Measurements from ENCODE around the gene C19orf85. TPM values are rescaled to one million over a fixed set of nuclear protein-coding genes. Genes with fewer than 3 reads are reported as not detected.

Gene C19orf85
- total and polyA plus RNA-seq, 2 experiments from 2014 or later, result 1.7 to 3.4 TPM

- TF ChIP-seq REST (IDR thresholded peaks at IDR 0.05; ENCODE audit: unreplicated experiment), result no peak
Observed at GRCh38 chr19:55492362-55492944, 27.9 kb upstream of the C19orf85 start (continued).

DNA sequence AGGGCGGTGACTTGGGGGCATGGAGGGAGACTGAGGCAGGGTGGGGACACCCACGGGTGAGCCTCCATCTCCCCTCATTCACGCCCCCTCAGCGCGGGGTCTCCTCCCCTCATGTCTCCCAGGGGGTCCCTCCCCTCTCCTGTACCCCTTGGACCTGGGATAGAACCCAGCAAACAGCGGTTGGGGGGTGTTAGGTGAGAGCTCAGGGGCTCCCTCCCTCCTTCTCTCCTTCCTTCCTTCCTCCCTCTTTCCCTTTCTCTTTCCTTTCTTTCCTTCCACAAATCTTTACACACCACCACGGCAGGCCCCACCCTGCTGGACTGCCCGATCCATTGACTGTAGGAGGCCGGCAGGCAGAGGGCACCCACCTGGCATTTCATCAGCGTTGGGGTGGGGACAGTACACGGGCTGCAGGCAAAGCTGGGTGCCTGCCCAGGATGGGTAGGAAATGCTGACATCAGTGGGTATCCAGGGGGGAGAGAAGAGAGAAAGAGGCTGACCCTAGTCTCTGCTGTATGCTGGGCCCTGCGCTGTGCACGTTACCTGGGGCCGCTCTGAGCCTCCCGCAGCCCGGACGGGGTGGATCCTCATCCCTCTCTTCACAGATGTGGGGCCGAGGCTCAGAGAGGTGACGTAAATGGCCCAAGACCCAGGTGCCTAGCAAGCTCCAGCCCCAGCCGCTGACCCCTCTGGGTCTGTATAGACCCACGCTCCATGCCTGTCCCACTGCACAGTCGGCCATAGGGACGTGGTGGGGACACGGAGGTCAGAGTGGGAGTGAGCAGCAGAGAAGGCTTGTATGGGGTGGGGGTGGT is 27.2 kb upstream of the C19orf85 start:
- Histone ChIP-seq H3K27ac (ENCODE audit: low read depth) (no peak overlapping the region), H3K79me2 (replicated peaks; ENCODE audit: insufficient read depth) (no peaks in the 10 kb centered on the region), H3K4me2 (no peak overlapping the region), H3K4me1 (ENCODE audit: insufficient read depth) (peaks cover 17% of the 10 kb centered on the region; the same call in 1 of the 2 replicates), H3K36me3 (ENCODE audit: insufficient read depth) (no peaks in the 10 kb centered on the region), H3K27me3 (ENCODE audit: insufficient read depth) (no peaks in the 10 kb centered on the region), H3F3A (replicated peaks; ENCODE audit: low read depth) (peaks cover 10% of the 10 kb centered on the region), H4K20me1 (replicated peaks; ENCODE audit: insufficient read depth) (no peaks in the 10 kb centered on the region), H3K9me2 (ENCODE audit: insufficient read depth) (no peaks in the 10 kb centered on the region), H2AFZ (no peak overlapping the region), H3K4me3 (no peak overlapping the region)
- H3K27ac Mint-ChIP-seq, result no peak overlapping the region
- no peak for ATAC-seq
- no peak overlapping the region; the same call in 2 of the 3 replicates for H3K4me3 Mint-ChIP-seq
- DNase-seq (ENCODE audit: low spot score), result no peak
- no peaks in the 10 kb centered on the region; the same call in 2 of the 3 replicates for H3K9me3 Mint-ChIP-seq
- peaks cover 11% of the 10 kb centered on the region for H3K27me3 Mint-ChIP-seq (ENCODE audit: insufficient read depth, low read depth, poor library complexity)
- no peaks in the 10 kb centered on the region for H3K36me3 Mint-ChIP-seq (ENCODE audit: low read depth)
- peaks cover 30% of the 10 kb centered on the region for H3K4me1 Mint-ChIP-seq
- no peak for TF ChIP-seq ZNF114 (CRISPR knock-in tag; IDR thresholded peaks at IDR 0.05)
- no peak for TF ChIP-seq STAT1 (IDR thresholded peaks at IDR 0.05; ENCODE audit: unreplicated experiment)
- TF ChIP-seq CREB1 (CRISPR knock-in tag; IDR thresholded peaks at IDR 0.05; ENCODE audit: low read depth), result no peak
- TF ChIP-seq, protein P1, sequence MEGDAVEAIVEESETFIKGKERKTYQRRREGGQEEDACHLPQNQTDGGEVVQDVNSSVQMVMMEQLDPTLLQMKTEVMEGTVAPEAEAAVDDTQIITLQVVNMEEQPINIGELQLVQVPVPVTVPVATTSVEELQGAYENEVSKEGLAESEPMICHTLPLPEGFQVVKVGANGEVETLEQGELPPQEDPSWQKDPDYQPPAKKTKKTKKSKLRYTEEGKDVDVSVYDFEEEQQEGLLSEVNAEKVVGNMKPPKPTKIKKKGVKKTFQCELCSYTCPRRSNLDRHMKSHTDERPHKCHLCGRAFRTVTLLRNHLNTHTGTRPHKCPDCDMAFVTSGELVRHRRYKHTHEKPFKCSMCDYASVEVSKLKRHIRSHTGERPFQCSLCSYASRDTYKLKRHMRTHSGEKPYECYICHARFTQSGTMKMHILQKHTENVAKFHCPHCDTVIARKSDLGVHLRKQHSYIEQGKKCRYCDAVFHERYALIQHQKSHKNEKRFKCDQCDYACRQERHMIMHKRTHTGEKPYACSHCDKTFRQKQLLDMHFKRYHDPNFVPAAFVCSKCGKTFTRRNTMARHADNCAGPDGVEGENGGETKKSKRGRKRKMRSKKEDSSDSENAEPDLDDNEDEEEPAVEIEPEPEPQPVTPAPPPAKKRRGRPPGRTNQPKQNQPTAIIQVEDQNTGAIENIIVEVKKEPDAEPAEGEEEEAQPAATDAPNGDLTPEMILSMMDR (conservative IDR thresholded peaks at IDR 0.05; ENCODE audit: low read depth in 2 of 2), result no peak
- no peak for TF ChIP-seq JUNB (IDR thresholded peaks at IDR 0.05; ENCODE audit: unreplicated experiment)
- no peak for TF ChIP-seq ZNF331 (CRISPR knock-in tag; IDR thresholded peaks at IDR 0.05; ENCODE audit: low read depth)
- TF ChIP-seq ZNF462 (CRISPR knock-in tag; IDR thresholded peaks at IDR 0.05), result no peak
- TF ChIP-seq POLR2AphosphoS5 (IDR thresholded peaks at IDR 0.05; ENCODE audit: low read depth), result no peak
